LNCaP clone FGC (cell line): ENCODE results near the gene FOXK1.

Experiments used
- DNase-seq: peaks from one replicate; pipeline ENCODE4 v3.0.0-alpha.2; 2011; ENCODE audit warnings: low read depth
- H3K4me3 ChIP-seq: 2 replicates; pipeline ENCODE4 v1.5.1; 2011; ENCODE audit warnings: mild to moderate bottlenecking, low read depth, low read length, control low read depth
- CTCF ChIP-seq: IDR thresholded peaks from 2 replicates; pipeline ENCODE4 v1.5.1; 2012; ENCODE audit warnings: mild to moderate bottlenecking; ENCODE audit not compliant: control insufficient read depth, insufficient read depth; ENCODE audit errors: extremely low read depth

FOXK1 gene

DNA sequence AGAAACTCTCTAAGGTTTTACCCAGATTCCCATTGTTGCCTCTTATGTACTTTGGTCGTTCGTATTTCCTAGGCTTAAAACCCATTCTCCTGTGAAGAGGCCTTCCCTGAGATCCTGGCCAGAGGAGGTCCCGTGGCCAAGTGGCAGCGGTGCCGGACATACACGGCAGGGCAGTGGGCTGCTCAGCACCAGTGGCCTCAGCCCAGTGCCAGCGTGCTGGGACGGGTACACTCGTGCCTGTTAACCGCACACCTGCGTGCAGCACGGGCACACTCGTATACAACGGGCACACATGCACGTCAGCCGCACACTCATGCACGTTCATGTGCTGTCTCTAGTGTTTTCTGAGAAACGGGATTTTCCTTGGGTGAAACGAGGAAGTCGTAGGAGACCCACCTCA is 40.2 kb downstream of the FOXK1 start:
- no peak for TF ChIP-seq CTCF
- no peak for DNase-seq
- no peak overlapping the region for H3K4me3 ChIP-seq

DNA sequence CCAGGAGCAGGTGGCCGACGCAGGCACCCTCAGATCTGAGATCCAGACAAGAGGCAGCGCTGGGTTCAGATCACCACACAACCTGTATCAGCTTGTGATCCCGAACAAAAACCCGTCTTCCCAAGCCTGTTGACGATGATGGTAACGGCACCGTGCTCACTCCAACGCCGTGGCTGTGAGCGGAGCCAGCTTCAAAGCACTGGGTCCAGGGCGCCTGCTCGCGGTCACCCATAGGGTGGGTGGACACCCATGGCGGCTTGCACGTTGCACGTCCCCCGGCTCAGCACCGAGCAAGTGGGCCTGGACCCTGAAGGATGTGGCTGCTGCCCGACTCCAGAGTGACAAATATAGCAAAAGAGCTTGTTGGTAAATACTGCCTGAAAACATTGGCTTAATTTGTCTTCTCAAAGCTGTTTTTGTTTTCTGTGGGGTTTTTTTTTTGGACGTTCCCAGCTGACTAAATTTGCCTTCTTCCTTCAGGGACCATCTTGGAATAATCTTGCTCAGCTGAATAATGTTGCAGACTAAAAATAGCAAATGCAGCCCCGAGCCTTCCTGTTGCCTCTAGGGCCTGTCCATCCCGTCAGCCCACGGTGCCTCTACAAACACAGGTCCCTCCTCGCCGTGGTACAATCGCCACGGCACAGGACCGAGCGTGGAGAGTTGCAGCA is 41.0 kb downstream of the FOXK1 start:
- no peak overlapping the region for H3K4me3 ChIP-seq
- no peak for TF ChIP-seq CTCF
- DNase-seq, result no peak

DNA sequence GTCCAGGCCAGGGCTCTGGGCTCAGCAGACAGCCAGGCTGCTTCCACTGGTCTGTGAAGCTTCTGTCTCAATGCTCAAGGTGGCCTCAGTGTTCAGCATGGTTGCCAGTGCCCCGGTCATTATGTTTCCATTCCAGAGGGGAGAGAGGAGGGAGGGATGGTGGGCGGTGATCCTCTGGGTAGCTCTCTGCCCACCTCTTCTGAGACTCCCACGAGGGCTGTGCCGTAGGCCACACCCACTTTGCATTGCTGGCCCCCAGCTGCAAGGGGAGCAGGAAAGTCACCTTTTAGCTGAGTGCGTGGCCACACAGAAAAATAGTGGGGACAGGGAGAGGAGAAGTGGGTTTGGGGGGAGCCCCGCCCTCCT is 42.5 kb downstream of the FOXK1 start:
- H3K4me3 ChIP-seq, result peak overlapping the region; percentile 45; the same call in 1 of the 2 replicates
- no peak for TF ChIP-seq CTCF
- no peak for DNase-seq

- DNase-seq, result peak; percentile 35
- peak overlapping the region; percentile 45 for H3K4me3 ChIP-seq
Measured at GRCh38 chr7:4725014-4725849, 43.1 kb downstream of the FOXK1 start.

GRCh38 chr7:4725850-4726450 is 43.9 kb downstream of the FOXK1 start:
- peak overlapping the region; percentile 45 for H3K4me3 ChIP-seq
- DNase-seq, result no peak
- no peak for TF ChIP-seq CTCF

More at GRCh38 chr7:4725014-4725849, 43.1 kb downstream of the FOXK1 start:
- no peak; the same call in 1 of the 2 replicates for TF ChIP-seq CTCF

GRCh38 chr7:4726566-4726965 is 44.5 kb downstream of the FOXK1 start:
- no peak overlapping the region for H3K4me3 ChIP-seq
- DNase-seq, result no peak
- no peak for TF ChIP-seq CTCF
